HepG2 (cell line): ENCODE measurements around the gene ARAP1. TPM values are rescaled to one million over a fixed set of nuclear protein-coding genes. Genes with fewer than 3 reads are reported as not detected.

Experiments
- ISL2 ChIP-seq: sonication (generic); formaldehyde crosslinking; IDR thresholded peaks from 2 replicates; pipeline ENCODE4 v1.5.0; 2020; ENCODE audit warnings: missing genetic modification reagents
- JUNB ChIP-seq: sonication (generic); formaldehyde crosslinking; IDR thresholded peaks from 2 replicates; pipeline ENCODE4 v1.8.0; 2022; ENCODE audit warnings: missing genetic modification reagents, mild to moderate bottlenecking, borderline replicate concordance
- NKX3-1 ChIP-seq: sonication (generic); formaldehyde crosslinking; IDR thresholded peaks from 2 replicates; pipeline ENCODE4 v1.5.0; 2020; ENCODE audit warnings: missing genetic modification reagents
- U2AF2 ChIP-seq: fragments of 200-400 bp; formaldehyde crosslinking; IDR thresholded peaks from 2 replicates; pipeline ENCODE4 v1.6.1; 2017; ENCODE audit warnings: low read depth, mild to moderate bottlenecking, low read length
- ZBTB3 ChIP-seq: sonication (generic); formaldehyde crosslinking; IDR thresholded peaks from 2 replicates; pipeline ENCODE4 v1.4.0; 2020; ENCODE audit warnings: low read depth, mild to moderate bottlenecking, moderate library complexity, missing genetic modification reagents, borderline replicate concordance
- ZBTB42 ChIP-seq: sonication (generic); formaldehyde crosslinking; IDR thresholded peaks from 2 replicates; pipeline ENCODE4 v1.5.0; 2020; ENCODE audit warnings: mild to moderate bottlenecking, missing genetic modification reagents
- ZBTB8A ChIP-seq: sonication (generic); formaldehyde crosslinking; IDR thresholded peaks from 2 replicates; pipeline ENCODE4 v1.4.0; 2020; ENCODE audit warnings: mild to moderate bottlenecking, low read depth, missing genetic modification reagents, borderline replicate concordance
- ZNF30 ChIP-seq: sonication (generic); formaldehyde crosslinking; IDR thresholded peaks from 2 replicates; pipeline ENCODE4 v1.5.0; 2020; ENCODE audit warnings: mild to moderate bottlenecking, missing genetic modification reagents
- polyA plus RNA-seq, 8 experiments: library from polyadenylated mRNA; depleted of rRNA in 3 of 8; stranded (reverse) in 7 of 8; unstranded in 1 of 8; fragments of >200 nt; fragmentation: Illumina TruSeq in 4 of 8; extraction: Trizol in 4 of 8; gene quantifications; 2 replicates each; pipeline versions ENCODE4 v1.2.1 to v1.2.3, GENCODE V29; 2011 to 2016; ENCODE audit warnings: low read depth in 4 of 8, missing spikeins in 1 of 8, mixed read lengths in 1 of 8; ENCODE audit not compliant: insufficient read depth in 1 of 8
- total RNA-seq, 5 experiments: library from RNA; depleted of rRNA; stranded (reverse); fragments of >200 nt; fragmentation: Illumina TruSeq; extraction: Trizol; gene quantifications; 2 replicates each; pipeline ENCODE4 v1.2.3, GENCODE V29; 2016; ENCODE audit warnings: low read depth in 1 of 5
- TF ChIP-seq, protein P1 (sequence below), 2 experiments: IDR thresholded peaks; 2 replicates each; pipeline ENCODE4 v1.6.1; 2011 to 2012; ENCODE audit warnings: low read length in 2 of 2, borderline replicate concordance in 1 of 2, low read depth in 1 of 2, mild to moderate bottlenecking in 1 of 2, moderate library complexity in 1 of 2
- TF ChIP-seq, protein P2 (sequence below): sonication (generic); formaldehyde crosslinking; IDR thresholded peaks from 2 replicates; pipeline ENCODE4 v1.4.0; 2020; ENCODE audit warnings: missing genetic modification reagents
- TF ChIP-seq, protein P3 (sequence below): sonication (generic); formaldehyde crosslinking; IDR thresholded peaks from 2 replicates; pipeline ENCODE4 v1.8.1; 2022; ENCODE audit warnings: low read depth, mild to moderate bottlenecking, missing genetic modification reagents
- TF ChIP-seq, protein P4 (sequence below): sonication (generic); formaldehyde crosslinking; IDR thresholded peaks from 2 replicates; pipeline ENCODE4 v1.5.0; 2020; ENCODE audit warnings: mild to moderate bottlenecking, missing genetic modification reagents

The ARAP1 gene
- total and polyA plus RNA-seq, 2 of the 13 experiments (the other 11 are each of a cell fraction or from before 2014, with no cell fraction given): 43.2 to 55.5 TPM

DNA sequence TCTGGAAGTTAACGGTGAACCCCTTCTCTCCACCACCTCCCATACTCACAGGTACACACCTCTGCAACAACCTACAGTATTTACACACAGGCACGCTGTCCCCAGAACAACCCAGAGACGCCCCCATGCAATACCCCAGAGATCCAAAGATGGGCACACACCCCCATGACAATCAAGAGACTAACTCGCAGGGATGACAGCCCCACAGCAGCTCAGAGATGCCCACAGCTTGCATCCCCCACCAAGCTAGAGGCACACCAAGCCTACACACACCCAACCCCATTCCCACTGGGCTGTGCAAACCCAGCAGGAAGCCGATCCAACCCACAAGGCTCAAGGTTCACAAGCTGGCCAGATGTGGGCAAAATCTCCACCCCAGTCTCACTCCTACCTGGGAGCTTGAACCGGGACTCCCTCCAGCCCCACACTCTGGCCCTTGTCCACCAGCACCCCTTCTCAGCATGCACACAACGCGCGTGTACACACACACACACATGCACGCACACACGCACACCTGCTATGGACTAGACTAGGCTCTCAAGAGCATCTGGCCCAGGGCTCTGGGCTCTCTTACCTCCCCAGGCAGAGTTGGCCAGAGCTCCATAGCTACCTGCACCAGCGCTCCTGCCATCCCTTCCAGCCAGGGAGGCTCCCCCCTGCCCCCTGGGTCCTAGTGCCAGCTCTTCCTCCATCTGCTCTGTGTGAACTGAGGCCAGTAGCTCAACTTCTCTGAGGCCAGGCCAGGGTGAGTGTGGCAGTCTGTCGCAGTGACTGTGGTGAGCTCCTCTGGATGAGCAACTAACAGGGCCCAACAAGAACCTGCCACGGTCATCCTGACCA is 30.1 kb upstream of the ARAP1 start (continued):
- TF ChIP-seq, protein P1, sequence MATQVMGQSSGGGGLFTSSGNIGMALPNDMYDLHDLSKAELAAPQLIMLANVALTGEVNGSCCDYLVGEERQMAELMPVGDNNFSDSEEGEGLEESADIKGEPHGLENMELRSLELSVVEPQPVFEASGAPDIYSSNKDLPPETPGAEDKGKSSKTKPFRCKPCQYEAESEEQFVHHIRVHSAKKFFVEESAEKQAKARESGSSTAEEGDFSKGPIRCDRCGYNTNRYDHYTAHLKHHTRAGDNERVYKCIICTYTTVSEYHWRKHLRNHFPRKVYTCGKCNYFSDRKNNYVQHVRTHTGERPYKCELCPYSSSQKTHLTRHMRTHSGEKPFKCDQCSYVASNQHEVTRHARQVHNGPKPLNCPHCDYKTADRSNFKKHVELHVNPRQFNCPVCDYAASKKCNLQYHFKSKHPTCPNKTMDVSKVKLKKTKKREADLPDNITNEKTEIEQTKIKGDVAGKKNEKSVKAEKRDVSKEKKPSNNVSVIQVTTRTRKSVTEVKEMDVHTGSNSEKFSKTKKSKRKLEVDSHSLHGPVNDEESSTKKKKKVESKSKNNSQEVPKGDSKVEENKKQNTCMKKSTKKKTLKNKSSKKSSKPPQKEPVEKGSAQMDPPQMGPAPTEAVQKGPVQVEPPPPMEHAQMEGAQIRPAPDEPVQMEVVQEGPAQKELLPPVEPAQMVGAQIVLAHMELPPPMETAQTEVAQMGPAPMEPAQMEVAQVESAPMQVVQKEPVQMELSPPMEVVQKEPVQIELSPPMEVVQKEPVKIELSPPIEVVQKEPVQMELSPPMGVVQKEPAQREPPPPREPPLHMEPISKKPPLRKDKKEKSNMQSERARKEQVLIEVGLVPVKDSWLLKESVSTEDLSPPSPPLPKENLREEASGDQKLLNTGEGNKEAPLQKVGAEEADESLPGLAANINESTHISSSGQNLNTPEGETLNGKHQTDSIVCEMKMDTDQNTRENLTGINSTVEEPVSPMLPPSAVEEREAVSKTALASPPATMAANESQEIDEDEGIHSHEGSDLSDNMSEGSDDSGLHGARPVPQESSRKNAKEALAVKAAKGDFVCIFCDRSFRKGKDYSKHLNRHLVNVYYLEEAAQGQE (IDR thresholded peaks at IDR 0.05; ENCODE audit: borderline replicate concordance in 1 of 2, low read depth in 1 of 2, low read length in 2 of 2): no peak
- 0 out of 2 replicates have a peak, but pooled peaks have one; percentile 62 for TF ChIP-seq NKX3-1 (CRISPR knock-in tag)
- peak; percentile 99 for TF ChIP-seq ZBTB42
- TF ChIP-seq, protein P2, sequence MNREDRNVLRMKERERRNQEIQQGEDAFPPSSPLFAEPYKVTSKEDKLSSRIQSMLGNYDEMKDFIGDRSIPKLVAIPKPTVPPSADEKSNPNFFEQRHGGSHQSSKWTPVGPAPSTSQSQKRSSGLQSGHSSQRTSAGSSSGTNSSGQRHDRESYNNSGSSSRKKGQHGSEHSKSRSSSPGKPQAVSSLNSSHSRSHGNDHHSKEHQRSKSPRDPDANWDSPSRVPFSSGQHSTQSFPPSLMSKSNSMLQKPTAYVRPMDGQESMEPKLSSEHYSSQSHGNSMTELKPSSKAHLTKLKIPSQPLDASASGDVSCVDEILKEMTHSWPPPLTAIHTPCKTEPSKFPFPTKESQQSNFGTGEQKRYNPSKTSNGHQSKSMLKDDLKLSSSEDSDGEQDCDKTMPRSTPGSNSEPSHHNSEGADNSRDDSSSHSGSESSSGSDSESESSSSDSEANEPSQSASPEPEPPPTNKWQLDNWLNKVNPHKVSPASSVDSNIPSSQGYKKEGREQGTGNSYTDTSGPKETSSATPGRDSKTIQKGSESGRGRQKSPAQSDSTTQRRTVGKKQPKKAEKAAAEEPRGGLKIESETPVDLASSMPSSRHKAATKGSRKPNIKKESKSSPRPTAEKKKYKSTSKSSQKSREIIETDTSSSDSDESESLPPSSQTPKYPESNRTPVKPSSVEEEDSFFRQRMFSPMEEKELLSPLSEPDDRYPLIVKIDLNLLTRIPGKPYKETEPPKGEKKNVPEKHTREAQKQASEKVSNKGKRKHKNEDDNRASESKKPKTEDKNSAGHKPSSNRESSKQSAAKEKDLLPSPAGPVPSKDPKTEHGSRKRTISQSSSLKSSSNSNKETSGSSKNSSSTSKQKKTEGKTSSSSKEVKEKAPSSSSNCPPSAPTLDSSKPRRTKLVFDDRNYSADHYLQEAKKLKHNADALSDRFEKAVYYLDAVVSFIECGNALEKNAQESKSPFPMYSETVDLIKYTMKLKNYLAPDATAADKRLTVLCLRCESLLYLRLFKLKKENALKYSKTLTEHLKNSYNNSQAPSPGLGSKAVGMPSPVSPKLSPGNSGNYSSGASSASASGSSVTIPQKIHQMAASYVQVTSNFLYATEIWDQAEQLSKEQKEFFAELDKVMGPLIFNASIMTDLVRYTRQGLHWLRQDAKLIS (CRISPR knock-in tag): no peak
- TF ChIP-seq ZBTB8A: no peak
- TF ChIP-seq, protein P3, sequence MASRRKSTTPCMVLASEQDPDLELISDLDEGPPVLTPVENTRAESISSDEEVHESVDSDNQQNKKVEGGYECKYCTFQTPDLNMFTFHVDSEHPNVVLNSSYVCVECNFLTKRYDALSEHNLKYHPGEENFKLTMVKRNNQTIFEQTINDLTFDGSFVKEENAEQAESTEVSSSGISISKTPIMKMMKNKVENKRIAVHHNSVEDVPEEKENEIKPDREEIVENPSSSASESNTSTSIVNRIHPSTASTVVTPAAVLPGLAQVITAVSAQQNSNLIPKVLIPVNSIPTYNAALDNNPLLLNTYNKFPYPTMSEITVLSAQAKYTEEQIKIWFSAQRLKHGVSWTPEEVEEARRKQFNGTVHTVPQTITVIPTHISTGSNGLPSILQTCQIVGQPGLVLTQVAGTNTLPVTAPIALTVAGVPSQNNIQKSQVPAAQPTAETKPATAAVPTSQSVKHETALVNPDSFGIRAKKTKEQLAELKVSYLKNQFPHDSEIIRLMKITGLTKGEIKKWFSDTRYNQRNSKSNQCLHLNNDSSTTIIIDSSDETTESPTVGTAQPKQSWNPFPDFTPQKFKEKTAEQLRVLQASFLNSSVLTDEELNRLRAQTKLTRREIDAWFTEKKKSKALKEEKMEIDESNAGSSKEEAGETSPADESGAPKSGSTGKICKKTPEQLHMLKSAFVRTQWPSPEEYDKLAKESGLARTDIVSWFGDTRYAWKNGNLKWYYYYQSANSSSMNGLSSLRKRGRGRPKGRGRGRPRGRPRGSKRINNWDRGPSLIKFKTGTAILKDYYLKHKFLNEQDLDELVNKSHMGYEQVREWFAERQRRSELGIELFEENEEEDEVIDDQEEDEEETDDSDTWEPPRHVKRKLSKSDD (CRISPR knock-in tag): no peak
- no peak for TF ChIP-seq ISL2 (CRISPR knock-in tag)
- no peak for TF ChIP-seq ZNF30
- TF ChIP-seq ZBTB3 (CRISPR knock-in tag): no peak
- no peak for TF ChIP-seq JUNB
- no peak for TF ChIP-seq U2AF2
- TF ChIP-seq, protein P4, sequence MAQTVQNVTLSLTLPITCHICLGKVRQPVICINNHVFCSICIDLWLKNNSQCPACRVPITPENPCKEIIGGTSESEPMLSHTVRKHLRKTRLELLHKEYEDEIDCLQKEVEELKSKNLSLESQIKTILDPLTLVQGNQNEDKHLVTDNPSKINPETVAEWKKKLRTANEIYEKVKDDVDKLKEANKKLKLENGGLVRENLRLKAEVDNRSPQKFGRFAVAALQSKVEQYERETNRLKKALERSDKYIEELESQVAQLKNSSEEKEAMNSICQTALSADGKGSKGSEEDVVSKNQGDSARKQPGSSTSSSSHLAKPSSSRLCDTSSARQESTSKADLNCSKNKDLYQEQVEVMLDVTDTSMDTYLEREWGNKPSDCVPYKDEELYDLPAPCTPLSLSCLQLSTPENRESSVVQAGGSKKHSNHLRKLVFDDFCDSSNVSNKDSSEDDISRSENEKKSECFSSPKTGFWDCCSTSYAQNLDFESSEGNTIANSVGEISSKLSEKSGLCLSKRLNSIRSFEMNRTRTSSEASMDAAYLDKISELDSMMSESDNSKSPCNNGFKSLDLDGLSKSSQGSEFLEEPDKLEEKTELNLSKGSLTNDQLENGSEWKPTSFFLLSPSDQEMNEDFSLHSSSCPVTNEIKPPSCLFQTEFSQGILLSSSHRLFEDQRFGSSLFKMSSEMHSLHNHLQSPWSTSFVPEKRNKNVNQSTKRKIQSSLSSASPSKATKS: no peak
